ENCODE data around the gene MBNL1. TPM values are rescaled to one million over a fixed set of nuclear protein-coding genes. Genes with fewer than 3 reads are reported as not detected.

MBNL1 gene
- total RNA-seq, 1 donor from 2014 or later = 172 TPM

- Histone ChIP-seq H3K27me3 (ENCODE audit: low read depth) (no peaks in the 10 kb centered on the region), H3K36me3 (peaks cover 10% of the 10 kb centered on the region), H3K9me3 (replicated peaks) (no peaks in the 10 kb centered on the region), H3K27ac (replicated peaks) (no peak overlapping the region), H3K4me1 (peaks cover 95% of the 10 kb centered on the region), H3K4me3 (no peak overlapping the region)
- DNase-seq = no peak
- intact Hi-C loops (cut with micrococcal nuclease) = no loop called here
- no peak for TF ChIP-seq CTCF (IDR thresholded peaks at IDR 0.05; ENCODE audit: borderline replicate concordance)
Observed at GRCh38 chr3:152296382-152296781, 27.7 kb downstream of the MBNL1 start.

DNA sequence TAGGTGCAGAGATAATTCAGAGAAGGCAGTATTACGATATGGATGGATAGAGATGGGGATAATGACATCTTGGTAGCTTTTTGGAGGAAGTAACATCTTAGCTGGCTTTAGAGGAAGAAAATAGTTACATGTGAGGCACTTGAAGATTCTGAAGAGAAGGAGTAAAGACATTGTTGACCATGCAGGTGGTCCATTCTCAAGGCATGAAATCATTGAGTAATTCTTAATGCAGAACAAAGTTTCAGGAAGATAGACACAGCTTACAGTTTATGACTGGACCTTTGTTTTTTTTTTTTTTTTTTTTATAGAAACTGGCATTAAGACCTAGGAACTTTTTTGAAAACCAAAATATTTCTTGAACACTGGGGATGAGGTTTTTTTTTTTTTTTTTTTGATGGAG lies 28.2 kb downstream of the MBNL1 start:
- DNase-seq = no peak
- no peaks in the 10 kb centered on the region for H3K9me3 ChIP-seq (replicated peaks)
- H3K4me3 ChIP-seq = no peak overlapping the region
- H3K27me3 ChIP-seq (ENCODE audit: low read depth) = no peaks in the 10 kb centered on the region
- peaks cover 95% of the 10 kb centered on the region for H3K4me1 ChIP-seq
- TF ChIP-seq CTCF (IDR thresholded peaks at IDR 0.05; ENCODE audit: borderline replicate concordance) = no peak
- H3K36me3 ChIP-seq = peaks cover 10% of the 10 kb centered on the region
- intact Hi-C loops (cut with micrococcal nuclease) = no loop called here
- no peak overlapping the region for H3K27ac ChIP-seq (replicated peaks)

GRCh38 chr3:152298393-152299248 lies 29.9 kb downstream of the MBNL1 start:
- H3K4me3 ChIP-seq = peak overlapping the region; percentile 60
- intact Hi-C loops (cut with micrococcal nuclease) = no loop called here

DNA sequence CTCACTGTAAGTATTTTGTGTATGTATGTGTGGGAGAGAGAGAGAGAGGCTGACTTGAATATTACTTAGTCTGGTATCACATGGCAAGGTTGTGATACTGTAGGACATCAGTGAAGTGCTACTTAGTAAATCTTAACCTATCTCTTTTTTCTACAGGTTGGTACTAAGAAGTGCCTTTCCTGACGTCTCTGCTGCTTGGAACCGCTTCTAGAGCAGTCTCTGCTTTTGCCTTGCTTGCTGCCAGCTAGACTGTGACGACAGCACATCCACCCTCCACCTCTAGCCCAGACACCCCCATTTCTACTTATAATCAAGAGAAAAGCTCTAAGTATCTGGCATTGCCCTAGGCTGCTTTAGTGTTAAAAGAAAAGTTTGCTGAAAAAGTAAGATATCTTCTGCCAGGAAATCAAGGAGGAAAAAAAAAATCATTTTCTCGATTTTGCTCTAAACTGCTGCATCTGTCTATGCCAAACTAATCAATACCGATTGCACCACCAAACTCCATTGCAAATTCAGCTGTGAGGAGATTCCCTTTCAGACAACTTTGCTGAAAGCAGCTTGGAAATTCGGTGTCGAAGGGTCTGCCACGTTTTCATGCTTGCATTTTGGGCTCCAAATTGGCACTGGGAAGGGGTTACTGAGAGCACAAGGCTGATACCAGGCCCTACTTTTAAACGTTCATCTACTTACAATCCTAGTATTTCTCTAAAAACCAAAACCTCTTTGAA lies 30.7 kb downstream of the MBNL1 start:
- Histone ChIP-seq H3K4me1 (peaks cover 100% of the 10 kb centered on the region), H3K27ac (replicated peaks) (peak overlapping the region; percentile 87), H3K27me3 (ENCODE audit: low read depth) (no peaks in the 10 kb centered on the region), H3K36me3 (peaks cover 10% of the 10 kb centered on the region), H3K9me3 (replicated peaks) (no peaks in the 10 kb centered on the region), H3K4me3 (peak overlapping the region; percentile 60)
- no peak for DNase-seq
- no peak for TF ChIP-seq CTCF (IDR thresholded peaks at IDR 0.05; ENCODE audit: borderline replicate concordance)
- intact Hi-C loops (cut with micrococcal nuclease) = no loop called here

More at GRCh38 chr3:152298393-152299248, 29.9 kb downstream of the MBNL1 start:
- no peaks in the 10 kb centered on the region for H3K9me3 ChIP-seq (replicated peaks)
- H3K36me3 ChIP-seq = peaks cover 10% of the 10 kb centered on the region
- peaks cover 95% of the 10 kb centered on the region for H3K4me1 ChIP-seq
- no peak for TF ChIP-seq CTCF (IDR thresholded peaks at IDR 0.05; ENCODE audit: borderline replicate concordance)
- H3K27me3 ChIP-seq (ENCODE audit: low read depth) = no peaks in the 10 kb centered on the region
- peak overlapping the region; percentile 87 for H3K27ac ChIP-seq (replicated peaks)
- DNase-seq = peak; percentile 48

DNA sequence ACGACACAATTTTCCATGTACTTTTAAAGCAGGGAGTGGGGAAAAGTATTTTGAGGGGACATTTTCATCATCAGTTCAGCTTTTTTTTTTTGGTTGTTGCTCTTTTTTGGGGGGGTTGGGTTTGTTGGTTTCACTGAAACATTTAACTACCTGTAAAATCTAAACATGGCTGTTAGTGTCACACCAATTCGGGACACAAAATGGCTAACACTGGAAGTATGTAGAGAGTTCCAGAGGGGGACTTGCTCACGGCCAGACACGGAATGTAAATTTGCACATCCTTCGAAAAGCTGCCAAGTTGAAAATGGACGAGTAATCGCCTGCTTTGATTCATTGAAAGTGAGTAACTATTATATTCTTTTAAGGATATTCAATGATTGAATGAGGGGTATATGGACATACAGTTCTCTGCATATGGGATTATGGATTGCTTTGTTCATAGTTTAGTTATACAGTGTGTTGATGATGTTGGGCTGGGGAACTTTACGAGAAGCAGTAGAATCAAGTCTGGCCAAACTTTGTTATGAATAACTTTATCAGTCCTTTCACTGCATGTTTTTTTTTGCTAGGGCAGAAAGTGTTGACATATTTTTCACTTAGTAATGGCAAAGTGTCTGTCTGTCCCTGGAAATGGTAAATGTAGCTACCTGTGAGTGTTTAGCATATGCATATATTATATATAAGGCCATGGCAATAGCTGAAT lies 31.5 kb downstream of the MBNL1 start:
- Histone ChIP-seq H3K27ac (replicated peaks) (peak overlapping the region; percentile 87), H3K4me3 (peak overlapping the region; percentile 60), H3K36me3 (peaks cover 10% of the 10 kb centered on the region), H3K9me3 (replicated peaks) (no peaks in the 10 kb centered on the region), H3K27me3 (ENCODE audit: low read depth) (no peaks in the 10 kb centered on the region), H3K4me1 (peaks cover 100% of the 10 kb centered on the region)
- no peak for DNase-seq
- intact Hi-C loops (cut with micrococcal nuclease) = no loop called here
- no peak for TF ChIP-seq CTCF (IDR thresholded peaks at IDR 0.05; ENCODE audit: borderline replicate concordance)
